EL (cell line): ENCODE results near the gene ZFP36.
"Not testable (repeated sequence)": the region's sequence is repeated elsewhere in the genome, so short reads cannot be mapped to it uniquely, and the experiment has no call there.

Experiments
- DNase-seq: peaks from one replicate; pipeline ENCODE4 v3.0.0-alpha.2; 2016

ZFP36 gene, protein sequence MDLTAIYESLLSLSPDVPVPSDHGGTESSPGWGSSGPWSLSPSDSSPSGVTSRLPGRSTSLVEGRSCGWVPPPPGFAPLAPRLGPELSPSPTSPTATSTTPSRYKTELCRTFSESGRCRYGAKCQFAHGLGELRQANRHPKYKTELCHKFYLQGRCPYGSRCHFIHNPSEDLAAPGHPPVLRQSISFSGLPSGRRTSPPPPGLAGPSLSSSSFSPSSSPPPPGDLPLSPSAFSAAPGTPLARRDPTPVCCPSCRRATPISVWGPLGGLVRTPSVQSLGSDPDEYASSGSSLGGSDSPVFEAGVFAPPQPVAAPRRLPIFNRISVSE

DNA sequence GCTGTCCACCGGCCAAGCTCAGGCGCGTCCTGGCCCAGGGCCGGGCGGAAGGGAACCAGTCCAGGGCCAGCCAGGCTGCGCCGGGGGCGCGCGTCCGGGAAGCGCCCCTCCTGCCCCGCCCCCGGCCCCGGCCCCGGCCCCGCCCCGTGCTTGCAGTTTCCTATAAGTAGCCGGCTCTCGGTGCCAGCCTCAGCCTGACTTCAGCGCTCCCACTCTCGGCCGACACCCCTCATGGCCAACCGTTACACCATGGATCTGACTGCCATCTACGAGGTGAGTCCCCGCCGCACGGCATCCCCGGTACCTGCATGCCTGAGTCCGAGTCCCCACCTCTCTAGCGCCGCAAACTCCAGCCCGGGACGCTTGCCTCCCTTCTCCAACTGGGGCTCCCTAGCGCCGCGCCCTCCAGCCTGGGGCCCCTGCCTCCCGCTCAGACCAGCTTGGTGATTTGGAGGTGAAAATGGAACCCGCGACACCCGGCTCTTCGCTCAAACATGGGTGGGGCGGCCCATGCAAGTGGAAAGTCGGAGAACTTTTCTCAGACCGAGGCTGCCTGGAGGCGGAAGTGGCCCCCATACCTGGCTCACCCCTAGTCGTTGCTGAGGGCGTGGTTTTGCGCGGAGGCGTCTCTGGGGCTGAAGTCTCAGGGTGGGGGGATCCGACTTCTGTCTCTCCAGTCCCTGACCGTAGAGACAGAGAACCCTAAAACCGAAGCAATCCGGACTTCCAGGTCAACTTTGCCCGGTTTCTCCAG, at the start of gene ZFP36:
TSS of gene ZFP36 (plus strand) at position 192 of the 754 bp plus-strand sequence. CDS start at position 250, 58 bp downstream.
- peak; percentile 86 for DNase-seq

DNA sequence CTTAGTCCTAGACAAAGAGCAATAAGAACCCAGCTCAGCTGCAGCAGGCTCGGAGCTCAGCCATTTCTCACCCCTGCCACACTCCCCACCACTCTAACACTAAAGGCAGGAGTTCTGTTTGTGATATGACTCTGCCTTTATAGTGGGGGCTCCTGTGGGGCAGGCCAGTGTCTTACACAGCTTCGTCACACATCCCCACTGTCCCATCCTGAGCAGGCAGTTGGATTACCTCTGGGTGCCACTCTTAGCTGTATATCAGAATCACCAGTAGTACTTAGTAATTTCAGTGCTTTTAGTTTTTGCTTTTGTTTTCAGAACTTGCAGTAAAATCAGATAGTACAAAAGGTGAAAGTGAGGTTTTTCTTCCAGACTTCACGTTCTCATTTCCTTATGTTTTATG, 47.6 kb upstream of the ZFP36 start:
- no peak for DNase-seq

DNA sequence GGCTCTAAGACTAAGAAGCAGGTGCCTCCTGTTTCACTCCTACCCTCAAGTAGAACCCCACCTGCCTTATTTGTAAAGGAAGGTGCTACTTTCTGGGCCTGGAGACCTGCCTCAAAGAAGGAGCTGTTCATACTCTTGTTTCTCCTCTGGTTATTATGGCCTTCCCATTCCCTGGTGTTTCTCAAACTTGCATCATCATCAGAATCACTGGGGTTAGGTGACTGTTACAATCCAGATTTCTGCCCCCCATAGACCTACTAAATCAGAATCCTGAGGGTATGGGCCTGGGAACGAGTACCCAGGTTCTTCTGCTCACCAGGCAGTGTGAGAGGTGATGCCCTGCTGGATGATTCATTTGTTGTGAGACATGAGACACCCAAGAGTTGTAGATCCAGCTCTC, 46.0 kb upstream of the ZFP36 start:
- no peak for DNase-seq

DNA sequence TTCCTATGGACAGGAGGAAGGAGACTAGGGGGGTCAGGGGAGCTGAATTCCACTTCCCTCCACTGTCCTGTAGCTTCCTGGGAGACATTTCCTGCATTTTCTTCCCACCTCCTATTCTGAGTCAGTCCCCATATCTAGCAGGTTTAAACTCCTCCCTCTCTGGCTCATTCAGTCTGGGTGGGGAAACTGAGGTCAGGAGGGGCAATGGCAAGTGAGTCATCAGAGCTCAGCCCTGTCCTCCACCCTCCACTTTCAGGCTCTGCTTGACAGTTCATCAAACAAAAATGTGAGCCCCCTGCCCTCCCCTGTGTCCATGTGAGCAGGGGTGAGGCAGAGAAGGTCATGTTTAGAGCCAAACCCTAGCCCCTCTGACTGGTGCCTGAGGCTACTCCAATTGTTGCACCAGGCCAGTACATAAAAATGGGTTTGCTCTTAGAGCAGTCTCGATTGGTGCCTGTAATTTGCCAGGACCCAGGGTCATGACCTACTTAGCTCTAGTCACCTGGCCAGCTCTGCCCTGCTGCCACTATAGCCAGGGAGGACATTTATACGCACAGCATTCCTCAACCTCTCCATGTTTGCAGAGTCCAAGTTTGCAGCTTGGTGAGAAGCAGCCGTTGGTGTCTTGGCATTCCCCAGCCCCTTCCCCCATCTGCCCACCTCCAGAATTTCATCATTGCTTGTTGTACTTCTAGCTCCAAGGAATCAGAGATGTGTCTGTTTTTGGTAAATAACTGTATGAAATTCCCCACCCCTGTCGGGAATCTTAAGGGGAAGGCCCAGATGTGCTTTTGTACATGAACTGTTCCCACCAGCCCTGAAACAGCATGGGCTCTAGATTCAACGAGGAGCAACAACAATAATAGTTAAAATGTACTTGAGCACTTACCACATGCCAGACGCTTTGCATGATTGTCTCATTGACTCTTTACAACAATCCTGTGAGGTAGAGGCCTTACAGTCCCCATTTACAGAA, 43.7 kb upstream of the ZFP36 start:
- peak; percentile 89 for DNase-seq

DNA sequence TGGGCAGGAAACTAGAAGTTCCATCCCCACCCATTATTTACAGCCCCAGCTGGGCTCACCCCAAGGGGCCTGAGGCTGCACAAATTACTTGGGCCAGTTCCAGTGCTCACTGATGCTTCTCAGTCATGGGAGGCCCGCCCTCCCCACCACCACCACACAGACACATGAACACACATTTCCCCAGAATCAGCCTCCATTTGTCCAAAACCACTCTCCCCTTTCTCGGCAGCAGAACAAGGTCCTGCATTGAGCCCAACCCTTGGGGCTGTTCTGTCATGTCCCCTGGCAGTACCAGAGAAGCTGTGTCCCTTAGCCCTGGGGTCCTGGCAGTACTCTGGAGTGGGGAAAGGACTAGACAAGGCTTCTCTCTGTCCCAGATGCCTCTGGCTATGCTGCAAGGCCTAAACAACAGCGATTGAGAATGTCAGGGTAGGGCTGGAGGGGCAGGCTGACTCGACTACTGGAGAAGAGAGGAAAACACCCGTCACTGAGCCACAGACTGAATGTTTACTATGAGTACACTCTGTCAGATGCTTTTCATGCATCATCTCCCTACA, 42.7 kb upstream of the ZFP36 start:
- peak; percentile 62 for DNase-seq

DNA sequence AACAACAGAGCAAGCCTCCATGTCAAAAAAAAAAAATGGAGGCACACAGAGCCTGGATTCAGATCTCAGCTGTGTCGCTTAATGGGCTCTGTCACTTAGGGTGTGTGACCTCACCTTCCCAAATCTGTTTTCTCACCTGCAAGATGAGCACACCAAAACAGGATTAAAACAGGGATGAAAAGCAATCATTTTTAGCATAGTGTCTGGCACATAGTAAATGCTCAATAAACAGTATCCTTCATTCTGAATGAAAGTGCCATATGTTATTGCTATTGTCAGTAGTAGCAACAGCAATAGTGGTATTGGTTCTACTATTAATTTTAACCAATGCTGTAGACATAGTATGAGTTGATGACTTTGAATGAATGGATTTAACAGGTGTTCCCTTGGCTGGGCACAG, 41.1 kb upstream of the ZFP36 start:
- no peak for DNase-seq

DNA sequence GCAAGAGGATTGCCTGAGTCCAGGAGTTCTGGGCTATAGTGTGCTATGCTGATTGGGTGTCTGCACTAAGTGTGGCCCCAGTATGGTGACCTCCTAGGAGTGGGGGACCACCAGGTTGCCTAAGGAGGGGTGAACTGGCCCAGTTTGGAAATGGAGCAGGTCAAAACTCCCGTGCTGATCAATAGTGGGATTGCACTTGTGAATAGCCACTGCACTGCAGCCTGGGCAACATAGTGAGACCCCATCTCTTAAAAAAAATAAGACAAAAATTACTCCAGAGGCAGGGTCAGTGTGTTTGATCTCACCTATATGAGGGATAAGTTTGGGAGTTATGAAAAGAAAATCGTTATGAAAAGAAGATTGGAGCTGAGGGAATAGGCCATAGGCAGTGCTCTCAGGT, 37.4 kb upstream of the ZFP36 start:
- DNase-seq: no peak

DNA sequence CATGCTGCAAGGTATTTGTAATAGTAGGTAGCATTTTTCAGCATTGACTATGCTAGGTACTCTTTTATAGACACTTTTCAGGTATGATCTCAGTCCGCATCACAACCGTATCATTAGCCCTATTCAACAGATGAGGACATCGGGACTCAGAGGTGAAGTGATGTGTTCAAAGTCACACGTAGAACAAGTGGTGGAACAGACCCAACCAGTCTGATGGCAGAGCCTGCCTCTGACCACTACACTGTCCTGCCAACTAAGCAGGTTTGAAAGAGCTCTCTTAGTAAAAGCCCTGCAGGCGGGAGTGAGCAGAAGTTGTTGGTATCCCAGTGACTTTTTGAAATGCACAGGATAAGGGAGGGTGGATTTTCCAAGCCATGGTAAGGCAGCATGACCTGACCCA, 35.9 kb upstream of the ZFP36 start:
- no peak for DNase-seq

DNA sequence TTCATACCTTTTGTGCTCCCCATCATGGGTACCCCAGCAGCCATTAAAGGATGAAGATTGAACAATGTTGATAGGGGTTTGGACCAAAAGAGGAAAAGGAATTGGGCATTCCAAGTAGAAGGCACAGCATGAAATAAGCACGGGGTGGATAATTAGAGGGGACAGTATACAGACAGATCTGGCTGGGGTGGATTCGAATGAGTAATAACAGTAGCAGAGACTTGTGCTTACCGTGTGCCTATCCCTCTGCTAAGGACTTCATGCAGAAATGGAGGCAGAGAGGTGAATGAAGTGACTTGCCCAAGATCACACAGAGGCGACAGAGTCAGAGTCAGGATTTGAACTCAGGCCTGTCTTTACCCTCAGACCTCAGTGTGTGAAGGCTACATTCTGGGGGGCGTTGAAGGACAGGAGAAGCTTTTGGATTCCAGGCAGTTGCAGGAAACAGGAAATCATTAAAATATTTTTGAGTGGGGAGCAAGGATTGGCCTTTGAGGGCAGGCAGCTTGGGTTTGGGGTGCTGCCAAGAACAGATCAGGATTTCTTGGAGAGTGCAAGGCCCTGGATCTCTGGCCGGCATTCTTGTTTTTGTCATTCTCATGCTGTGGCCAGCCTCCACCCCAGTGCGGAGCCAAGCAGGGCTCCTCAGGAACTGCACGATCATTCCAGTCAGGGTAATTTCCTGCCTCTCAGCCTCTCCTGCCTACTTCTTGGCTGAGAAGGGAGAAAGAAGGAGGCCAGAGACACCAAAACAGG, 34.4 kb upstream of the ZFP36 start:
- peak; percentile 95 for DNase-seq

DNA sequence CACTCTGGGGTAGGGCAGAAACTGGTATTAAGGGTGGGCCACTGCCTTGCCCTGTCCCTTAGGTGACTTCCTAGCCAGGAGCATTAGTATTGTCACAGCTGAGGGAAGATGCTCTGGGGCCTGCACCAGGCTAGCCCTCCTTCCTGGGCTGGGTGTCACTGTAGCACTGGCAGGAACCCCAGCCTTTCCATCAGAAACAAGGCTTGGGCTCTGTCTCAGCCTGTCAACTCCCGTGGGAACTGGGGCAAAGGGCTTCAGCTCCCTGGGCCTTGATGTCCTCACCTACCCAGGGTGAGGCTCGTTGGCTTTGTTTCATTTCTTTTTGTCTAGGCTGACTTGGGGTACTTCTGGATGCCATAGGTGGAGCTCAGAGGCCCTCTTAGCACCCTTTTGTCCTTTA, 33.7 kb upstream of the ZFP36 start:
- no peak for DNase-seq

DNA sequence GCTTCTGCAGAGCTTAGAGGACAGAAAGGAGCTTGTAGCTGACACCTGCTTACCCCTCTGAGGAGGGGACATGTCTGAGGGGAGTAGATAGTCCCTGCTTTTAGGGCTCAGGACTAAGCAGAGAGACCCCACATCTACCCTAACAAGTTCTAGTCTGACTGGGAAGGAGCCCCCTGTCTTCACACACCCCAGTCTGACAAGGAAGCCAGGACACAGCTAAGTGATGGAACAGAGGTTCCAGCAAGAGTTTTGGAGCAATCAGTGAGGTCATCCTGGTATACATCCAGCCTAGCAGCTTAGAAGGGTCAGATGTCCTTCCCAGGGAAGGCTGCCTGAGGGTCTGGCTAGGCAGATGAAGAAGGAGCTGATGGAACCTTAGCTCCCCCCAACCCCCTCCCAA, 30.7 kb upstream of the ZFP36 start:
- DNase-seq: no peak

DNA sequence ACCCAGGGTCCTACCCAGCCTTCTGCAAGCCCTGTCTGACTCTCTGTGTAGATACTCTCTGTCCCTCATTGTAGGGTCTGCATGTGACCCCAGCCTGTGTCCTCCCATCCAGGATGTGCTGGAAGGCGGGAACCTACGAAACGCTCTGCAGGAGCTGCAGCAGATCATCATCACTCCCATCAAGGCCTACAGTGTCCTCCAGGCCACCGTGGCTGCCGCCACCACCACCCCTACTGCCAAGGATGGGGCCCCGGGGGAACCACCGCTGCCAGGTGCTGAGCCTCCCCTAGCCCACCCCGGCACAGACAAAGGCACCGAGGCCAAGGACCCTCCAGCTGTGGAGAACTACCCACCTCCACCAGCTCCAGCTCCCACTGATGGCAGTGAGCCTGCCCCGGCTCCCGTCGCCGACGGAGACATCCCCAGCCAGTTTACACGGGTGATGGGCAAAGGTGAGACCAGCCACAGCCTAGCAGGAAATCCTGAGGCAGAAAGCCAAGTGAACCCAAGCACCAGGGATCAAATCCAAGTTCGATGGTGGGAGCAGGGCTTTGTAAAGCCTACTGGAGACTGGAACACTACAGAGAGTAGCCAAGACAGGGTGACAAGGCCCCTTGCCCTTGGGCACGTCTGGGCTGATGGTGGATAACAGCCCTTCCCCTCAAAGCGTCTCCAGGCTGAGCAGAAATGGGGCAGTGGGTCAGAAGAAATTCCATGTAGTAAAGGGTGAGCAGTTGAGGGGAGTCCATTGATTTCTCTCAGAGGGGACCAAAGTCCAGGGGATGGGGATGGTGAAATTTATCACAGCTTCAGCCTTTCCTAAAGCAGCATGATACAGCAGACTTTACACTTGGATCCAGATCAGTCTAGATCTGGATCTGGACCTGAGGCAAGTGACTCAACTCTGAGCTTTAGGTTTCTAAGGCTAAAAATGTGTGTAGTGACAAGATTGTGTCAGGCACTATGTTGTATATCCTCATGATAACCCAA, 29.0 kb upstream of the ZFP36 start:
- DNase-seq: no peak

DNA sequence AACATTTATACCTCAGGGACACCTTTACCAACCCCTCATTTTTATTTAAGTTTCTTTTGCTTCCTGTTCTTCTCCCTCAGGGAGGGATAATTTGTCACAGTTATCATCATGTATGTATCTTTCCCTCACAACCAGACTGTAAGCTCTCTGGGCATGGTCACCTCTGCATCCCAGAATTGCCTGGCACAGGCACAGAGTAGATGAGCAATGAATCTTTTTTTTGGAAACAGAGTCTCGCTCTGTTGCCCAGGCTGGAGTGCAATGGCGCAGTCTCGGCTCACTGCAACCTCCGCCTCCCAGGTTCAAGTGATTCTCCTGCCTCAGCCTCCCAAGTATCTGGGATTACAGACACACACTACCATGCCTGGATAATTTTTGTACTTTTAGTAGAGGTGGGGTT, 27.3 kb upstream of the ZFP36 start:
- DNase-seq: not testable (repeated sequence)

DNA sequence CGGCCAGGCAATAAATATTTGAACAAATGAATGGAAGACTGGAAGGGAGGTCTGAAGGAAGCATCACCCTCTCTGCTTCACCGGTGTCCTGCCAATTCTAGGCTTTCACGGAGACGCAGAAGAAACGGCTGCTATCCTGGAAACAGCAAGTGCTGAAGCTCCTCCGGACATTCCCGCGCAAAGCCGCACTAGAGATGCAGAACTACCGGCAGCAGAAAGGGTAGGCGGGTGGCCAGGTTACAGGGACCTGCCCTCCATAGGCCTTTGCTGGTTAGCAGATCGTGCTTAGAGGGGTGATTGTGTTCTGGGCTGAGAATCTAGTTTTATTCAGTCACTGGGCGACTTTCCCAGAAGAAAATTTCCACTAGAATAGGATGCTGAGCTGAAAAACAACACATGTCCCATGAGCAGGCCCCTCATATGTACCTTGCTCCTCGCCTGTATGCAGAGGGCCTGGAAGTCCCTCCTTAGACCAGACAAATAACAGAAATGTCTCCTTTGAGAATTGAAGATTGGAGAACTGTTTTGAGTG, 26.7 kb upstream of the ZFP36 start:
- DNase-seq: no peak

DNA sequence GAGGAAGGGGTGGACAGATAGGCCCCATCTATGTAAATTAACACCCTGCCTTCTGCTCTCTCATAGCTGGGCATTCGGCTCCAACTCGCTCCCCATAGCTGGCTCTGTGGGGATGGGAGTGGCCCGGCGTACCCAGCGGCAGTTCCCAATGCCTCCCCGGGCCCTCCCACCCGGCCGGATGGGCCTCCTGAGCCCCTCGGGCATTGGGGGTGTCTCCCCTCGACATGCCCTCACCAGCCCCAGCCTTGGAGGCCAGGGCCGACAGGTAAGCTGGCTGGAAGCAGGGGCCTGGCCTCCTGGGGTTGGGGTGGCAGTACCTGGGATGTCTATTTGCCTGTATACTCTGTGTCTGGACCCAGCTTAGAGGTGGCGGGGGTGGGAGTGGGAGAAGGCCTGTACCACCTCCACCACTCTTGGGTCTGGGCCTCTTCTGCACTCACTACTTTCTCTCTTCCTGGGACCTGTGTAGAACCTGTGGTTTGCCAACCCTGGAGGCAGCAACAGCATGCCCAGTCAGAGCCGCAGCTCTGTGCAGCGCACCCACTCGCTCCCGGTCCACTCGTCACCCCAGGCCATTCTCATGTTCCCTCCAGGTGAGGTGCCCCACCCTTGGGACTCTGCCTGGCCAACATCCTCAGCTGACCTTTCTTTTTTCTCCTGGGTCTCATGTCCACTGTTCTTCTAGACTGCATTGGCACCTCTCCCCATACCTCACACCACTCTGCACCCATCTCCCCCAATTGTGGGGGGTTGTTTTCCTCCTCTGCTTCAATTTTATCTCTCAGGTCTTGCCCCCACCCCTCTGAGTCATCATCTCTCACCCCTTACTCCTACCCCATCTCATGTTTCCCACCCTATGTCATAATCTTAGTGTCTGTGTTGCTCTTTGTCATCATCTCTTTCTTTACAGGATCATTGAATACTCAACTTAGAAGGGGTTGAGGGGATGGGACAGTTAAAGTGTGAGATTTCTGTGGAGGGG, 25.8 kb upstream of the ZFP36 start:
- DNase-seq: no peak

DNA sequence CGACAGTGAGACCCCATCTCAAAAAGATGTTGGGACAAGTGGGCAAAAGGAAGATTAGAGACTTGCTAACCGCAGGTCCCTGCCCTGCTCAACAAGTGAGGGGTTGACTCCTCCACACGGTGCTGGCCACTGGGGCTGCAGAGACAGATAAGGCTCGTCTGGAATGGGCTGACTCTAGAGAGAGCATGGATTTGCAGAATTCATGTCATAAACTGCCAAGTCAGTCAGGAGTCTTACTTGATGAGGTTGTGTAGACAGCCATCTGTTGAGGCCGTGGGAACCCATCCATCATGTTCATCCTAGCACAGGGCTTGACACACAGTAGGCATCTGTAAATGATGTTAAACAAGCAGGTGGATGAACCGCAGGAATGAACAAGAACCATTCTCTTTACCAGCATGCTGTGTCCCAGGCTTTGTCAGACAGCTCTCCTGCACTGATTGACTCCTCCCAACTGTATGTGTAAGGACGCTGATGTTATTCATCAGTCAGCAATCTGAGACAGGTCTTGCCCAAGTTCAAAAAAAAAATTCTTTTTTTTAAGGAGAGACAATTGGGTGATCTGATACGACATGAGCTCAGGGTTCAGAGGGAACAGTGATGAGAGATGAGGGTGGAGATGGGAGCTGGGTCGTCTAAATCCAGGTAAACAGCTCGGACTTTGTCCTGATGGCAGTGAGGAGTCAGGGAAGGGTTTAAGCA, 24.6 kb upstream of the ZFP36 start:
- no peak for DNase-seq

DNA sequence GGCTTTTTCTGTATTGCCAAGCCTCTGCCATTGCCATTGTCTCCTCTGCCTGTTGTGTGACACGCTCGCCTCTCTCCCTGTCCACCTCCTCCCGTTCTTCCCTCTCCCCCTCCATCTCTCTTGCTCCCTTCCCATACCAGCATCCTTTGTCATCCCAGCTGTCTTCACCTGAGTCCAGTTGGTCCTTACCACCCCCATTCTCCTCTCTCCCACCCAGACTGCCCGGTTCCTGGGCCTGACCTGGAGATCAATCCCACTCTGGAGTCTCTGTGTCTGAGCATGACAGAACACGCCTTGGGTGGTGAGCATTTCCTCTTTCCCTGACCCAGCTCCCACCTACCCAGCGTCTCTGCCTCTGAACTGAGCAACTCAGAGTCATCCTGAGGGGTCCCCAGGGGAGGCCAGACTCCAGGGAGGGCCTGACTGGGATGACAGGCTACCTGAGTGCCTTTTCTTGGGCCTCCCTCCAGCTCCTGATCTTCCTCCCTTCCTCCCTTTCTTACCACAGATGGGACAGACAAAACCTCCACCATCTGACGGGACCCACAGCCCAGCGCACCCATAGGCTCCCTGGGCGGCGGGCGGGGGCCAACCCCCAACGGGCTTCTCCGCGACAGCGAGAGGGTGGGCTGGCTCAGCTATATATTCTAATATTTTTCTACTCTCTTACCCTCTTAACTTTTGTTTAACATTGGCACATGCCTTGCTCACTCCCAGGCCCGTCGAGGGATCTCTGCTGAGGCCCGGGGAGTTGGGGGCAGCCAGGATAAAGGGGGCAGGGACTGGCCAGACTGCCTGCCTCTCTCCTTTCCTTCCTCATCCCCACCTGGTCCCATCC, 23.4 kb upstream of the ZFP36 start:
- DNase-seq: no peak
